Testis (tissue), 2 donors: ENCODE measurements around the gene INTU.

Source experiments
- POLR2A ChIP-seq: fragments of 450-650 bp; IDR thresholded peaks from one replicate; pipeline ENCODE4 v1.6.1; 2017; ENCODE audit warnings: antibody characterized with exemption, mild to moderate bottlenecking, moderate library complexity
- TF ChIP-seq, protein P1 (sequence below), 3 experiments: fragments of 450-650 bp in 2 of 3; fragments of 200-600 bp in 1 of 3; sonication (generic) in 1 of 3; IDR thresholded peaks; one replicate each; pipeline ENCODE4 v1.5.1; 2016 to 2019; ENCODE audit warnings: antibody characterized with exemption in 3 of 3, mild to moderate bottlenecking in 2 of 3, moderate library complexity in 1 of 3

DNA sequence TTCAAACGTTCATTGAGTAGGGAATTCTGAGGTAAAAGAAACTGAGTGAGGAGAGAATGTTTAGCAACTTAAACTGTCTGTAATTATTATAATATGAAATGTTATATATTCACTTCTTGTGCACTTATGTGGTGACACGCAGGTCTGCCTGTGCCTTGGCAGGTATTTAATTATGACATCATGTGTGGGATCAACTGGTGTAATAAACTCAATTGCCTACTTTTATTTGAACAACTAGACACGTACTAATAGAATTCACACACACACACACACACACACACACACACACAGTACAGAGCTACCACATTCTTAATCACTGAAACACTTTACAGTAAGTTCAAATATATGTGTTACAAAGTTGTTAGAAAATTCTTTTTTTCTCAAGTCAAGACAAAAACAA is 76.7 kb downstream of the INTU start:
- TF ChIP-seq, protein P1, sequence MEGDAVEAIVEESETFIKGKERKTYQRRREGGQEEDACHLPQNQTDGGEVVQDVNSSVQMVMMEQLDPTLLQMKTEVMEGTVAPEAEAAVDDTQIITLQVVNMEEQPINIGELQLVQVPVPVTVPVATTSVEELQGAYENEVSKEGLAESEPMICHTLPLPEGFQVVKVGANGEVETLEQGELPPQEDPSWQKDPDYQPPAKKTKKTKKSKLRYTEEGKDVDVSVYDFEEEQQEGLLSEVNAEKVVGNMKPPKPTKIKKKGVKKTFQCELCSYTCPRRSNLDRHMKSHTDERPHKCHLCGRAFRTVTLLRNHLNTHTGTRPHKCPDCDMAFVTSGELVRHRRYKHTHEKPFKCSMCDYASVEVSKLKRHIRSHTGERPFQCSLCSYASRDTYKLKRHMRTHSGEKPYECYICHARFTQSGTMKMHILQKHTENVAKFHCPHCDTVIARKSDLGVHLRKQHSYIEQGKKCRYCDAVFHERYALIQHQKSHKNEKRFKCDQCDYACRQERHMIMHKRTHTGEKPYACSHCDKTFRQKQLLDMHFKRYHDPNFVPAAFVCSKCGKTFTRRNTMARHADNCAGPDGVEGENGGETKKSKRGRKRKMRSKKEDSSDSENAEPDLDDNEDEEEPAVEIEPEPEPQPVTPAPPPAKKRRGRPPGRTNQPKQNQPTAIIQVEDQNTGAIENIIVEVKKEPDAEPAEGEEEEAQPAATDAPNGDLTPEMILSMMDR (IDR thresholded peaks at IDR 0.05): no peak
- TF ChIP-seq POLR2A: no peak
